Hematopoietic multipotent progenitor cell treated with erythropoietin and hydrocortisone succinate and interleukin-3 and kit ligand, for 4 days (in vitro differentiated cells): ENCODE data around the gene SMAD6.
"Not testable (repeated sequence)": the region's sequence is repeated elsewhere in the genome, so short reads cannot be mapped to it uniquely, and the experiment has no call there.

Experiments
- DNase-seq: peaks from one replicate; pipeline ENCODE4 v3.0.0-alpha.2; 2015

The SMAD6 gene

GRCh38 chr15:66828817-66829541, 126.9 kb downstream of the SMAD6 start:
- DNase-seq, result not testable (repeated sequence)

GRCh38 chr15:66829551-66830121, 127.6 kb downstream of the SMAD6 start:
- DNase-seq, result no peak

- no peak for DNase-seq
Observed at GRCh38 chr15:66830358-66830757, 128.3 kb downstream of the SMAD6 start.

GRCh38 chr15:66830823-66831222, 128.8 kb downstream of the SMAD6 start:
- DNase-seq, result no peak

GRCh38 chr15:66831289-66831688, 129.3 kb downstream of the SMAD6 start:
- no peak for DNase-seq

- DNase-seq, result no peak
Observed at GRCh38 chr15:66831801-66832390, 129.9 kb downstream of the SMAD6 start.
